Heart left ventricle (tissue), 13 donors: Measurements from ENCODE around the gene CNOT9.

Experiments used
- POLR2A ChIP-seq, 2 donors: fragments of 450-650 bp; IDR thresholded peaks; one replicate each; pipeline ENCODE4 v1.6.1; 2017; ENCODE audit warnings: antibody characterized with exemption in 2 of 2, mild to moderate bottlenecking in 2 of 2, moderate library complexity in 2 of 2
- TF ChIP-seq, protein P1 (sequence below), 12 donors: fragments of 200-600 bp; sonication (generic) in 4 of 12; IDR thresholded peaks; one replicate each; pipeline versions ENCODE4 v1.5.0 to v1.8.0; 2018 to 2022; ENCODE audit warnings: antibody characterized with exemption in 12 of 12, mild to moderate bottlenecking in 5 of 12
- donor health status: ischemic (EF 13 %, LVEDD 7.1; RV severe dilation, severe dysfunction).
- donor health status: DM: no; HTN: yes; CAD: no.
- donor health status: DM: no; HTN: no; CAD: no.
- donor health status: ischemic (EF 25% LVEDD 6.9; RV normal size, moderate dysfunction).
- donor health status: ischemic (EF 25% LVEDD 5.7; RV mildly dilated, moderate dysfunction).
- donor health status: ischemic (EF 35%, LVEDD 5.7; RV mildly dilated, moderate dysfunction).
- donor health status: nonischemic (EF 11% LVEDD 7.7; RV severe dilation, severe dysfunction).
- donor health status: DM: yes; HTN: yes; CAD: no.
- donor health status: PGD.
- donor health status: ischemic (EF 29% LVEDD 5.4; RV normal size, mild dysfunction).
- donor health status: nonischemic (EF 23%, LVEDD 6.1; RV moderate dilation, normal function).

DNA sequence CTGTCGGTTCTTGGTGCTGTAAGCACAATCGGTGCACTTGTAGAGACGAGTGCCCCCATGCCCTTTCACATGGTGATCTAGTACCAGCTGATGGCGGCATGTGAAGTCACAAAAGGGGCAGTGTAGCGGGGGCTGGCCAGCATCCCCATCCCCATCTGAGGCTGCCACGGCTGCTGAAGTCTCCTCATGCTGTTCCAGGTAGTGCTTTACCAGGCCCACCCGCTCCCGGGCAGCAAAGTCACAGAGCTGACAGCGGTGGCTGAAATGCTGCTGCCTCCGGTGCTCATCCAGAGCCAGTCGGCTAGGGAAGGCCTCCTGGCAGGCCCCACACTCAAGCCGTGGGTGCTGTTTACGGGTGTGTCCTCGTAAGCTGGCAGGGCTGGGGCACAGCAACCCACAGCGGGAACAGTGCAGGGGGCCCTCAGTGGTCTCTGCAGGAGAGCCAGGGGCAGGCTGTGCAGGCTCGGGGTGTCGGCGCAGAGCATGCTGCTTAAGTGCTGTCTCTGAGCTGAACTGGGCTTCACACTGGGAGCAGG, 73.5 kb downstream of the CNOT9 start:
- TF ChIP-seq, protein P1, sequence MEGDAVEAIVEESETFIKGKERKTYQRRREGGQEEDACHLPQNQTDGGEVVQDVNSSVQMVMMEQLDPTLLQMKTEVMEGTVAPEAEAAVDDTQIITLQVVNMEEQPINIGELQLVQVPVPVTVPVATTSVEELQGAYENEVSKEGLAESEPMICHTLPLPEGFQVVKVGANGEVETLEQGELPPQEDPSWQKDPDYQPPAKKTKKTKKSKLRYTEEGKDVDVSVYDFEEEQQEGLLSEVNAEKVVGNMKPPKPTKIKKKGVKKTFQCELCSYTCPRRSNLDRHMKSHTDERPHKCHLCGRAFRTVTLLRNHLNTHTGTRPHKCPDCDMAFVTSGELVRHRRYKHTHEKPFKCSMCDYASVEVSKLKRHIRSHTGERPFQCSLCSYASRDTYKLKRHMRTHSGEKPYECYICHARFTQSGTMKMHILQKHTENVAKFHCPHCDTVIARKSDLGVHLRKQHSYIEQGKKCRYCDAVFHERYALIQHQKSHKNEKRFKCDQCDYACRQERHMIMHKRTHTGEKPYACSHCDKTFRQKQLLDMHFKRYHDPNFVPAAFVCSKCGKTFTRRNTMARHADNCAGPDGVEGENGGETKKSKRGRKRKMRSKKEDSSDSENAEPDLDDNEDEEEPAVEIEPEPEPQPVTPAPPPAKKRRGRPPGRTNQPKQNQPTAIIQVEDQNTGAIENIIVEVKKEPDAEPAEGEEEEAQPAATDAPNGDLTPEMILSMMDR (IDR thresholded peaks at IDR 0.05), result no peak
- TF ChIP-seq POLR2A (IDR thresholded peaks at IDR 0.05), result no peak
